GM21619 (cell line): ENCODE data around the gene NPAT.

Experiments
- ATAC-seq: cut with Tn5 transposase; IDR thresholded peaks from one replicate; pipeline ENCODE4 v1.9.1; 2021; ENCODE audit not compliant: unreplicated experiment

Gene NPAT

GRCh38 chr11:108222574-108223347 is at the start of gene NPAT, which contains the start of gene ATM:
Gene NPAT, minus strand, starts transcription at chr11:108222638. Its CDS starts 102 bp downstream, at chr11:108222536.
Gene ATM, plus strand, starts transcription at chr11:108223067. Its CDS starts 4,558 bp downstream, at chr11:108227625.
- peak; percentile 75 for ATAC-seq

DNA sequence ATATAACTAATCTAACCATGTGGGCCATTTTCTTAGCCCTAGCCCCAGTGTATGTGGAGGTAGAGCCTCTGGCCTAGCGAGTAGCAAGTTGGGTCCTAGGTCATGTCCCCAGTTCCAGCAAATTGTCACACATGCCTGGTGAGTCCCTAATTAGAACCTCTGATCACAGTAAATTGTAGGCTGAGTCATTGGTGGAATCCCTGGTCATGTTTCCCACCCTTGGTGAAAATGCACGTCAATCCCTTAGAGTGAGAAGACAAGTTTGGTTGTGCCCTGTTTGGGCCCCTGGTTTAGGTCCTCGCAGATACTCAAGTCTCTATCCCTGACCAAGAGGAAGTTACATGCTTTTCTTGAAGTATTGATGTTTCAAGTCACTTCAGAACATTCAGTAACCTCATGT is 47.1 kb upstream of the NPAT start:
- ATAC-seq, result no peak

DNA sequence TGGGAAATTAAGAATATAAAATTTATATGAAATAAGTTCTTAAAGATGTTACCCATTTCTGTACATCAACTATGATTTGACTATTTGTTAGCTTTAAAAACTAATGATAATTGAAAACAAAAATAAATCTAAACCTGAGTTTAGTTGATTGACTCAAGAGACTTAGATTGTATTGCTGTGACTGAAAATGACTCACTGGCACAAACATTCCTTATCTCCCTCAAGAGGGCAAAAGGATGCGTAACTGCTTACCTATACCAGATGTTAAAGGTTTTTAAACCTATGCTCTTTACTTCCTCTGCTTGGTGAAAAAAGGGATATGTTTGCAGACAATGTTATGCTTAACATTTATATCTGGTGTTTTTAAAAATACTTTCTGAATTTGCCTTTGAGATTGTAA is 30.7 kb upstream of the NPAT start:
- no peak for ATAC-seq

DNA sequence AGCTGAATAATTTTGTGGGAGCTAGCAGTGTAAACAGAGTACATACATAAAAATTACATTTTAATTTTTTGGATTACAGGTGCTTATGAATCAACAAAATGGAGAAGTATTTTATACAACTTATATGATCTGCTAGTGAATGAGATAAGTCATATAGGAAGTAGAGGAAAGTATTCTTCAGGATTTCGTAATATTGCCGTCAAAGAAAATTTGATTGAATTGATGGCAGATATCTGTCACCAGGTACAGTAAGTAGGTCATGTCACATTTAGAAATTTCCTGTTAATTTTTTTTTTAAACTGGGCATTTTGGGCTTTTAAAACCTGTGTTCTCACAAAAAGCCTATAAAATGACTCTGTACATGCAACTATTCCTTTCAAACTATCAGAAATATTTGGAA is 24.4 kb upstream of the NPAT start:
- ATAC-seq, result no peak

DNA sequence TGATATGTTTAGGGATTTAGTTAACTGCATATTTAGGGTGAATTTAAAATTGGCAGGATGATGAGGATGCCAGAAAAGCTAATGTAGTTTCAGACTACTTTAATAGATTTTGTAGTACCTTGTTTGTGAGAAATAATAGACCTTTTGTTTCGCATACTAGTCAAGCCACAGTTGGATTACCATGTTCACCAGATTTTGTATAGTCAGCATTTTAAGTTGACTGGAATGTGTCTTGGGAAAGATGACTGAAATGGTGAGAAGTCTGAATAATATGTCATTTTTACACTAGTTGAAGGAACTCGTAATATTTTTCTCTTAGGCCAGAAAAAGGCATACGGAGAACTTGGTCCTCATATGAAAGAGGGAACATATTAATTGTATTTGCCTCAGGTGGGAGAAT is 23.9 kb upstream of the NPAT start:
- ATAC-seq, result no peak

DNA sequence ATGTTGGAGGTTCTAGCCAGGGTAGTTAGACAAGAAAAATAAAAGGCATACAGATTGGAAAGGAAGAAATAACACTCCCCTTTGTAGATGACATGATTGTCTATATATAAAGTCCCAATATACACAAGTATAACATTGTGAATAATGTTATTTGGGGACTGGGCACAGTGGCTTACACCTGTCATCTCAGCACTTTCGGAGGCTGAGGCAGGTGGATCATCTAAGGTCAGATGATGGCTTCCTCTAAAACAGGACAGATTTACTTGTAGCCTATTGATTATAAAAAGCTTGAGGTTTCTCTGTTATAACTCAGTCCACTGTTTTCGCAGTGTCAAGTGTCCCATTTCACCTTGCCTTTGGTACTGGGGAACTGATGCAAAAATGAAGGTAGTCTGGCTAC is 20.0 kb upstream of the NPAT start:
- no peak for ATAC-seq

DNA sequence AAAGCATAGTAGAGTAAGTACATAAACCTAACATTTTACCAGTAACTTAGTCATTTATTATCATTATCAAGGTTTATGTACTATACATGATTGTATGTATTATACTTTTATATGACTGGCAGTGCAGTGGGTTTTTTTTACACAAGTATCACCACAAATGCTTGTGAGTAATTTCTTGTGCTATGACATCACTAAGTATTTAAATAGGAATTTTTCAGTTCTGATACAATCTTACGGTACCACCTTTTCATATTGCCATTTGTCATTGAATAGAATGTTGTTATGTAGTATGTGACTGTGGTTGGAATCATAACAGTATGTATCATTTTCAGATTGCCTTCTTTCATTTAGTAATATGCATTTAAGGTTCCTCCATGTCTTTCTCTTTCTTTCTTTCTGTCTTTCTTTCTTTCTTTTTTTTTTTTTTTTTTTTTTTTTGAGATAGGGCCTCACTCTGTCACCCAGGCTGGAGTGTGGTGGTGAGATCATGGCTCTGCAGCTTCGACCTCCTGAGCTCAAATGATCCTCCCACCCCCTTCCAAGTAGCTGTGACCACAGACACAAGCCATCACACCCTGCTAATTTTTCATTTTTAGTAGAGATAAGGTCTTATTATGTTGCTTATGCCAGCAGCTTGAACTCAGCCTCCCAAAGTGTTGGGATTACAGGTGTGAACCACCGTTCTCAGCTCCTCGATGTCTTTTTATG is 19.0 kb upstream of the NPAT start:
- ATAC-seq, result no peak

- no peak for ATAC-seq
These were observed 16.6 kb upstream of the NPAT start for GRCh38 chr11:108239076-108239475.

DNA sequence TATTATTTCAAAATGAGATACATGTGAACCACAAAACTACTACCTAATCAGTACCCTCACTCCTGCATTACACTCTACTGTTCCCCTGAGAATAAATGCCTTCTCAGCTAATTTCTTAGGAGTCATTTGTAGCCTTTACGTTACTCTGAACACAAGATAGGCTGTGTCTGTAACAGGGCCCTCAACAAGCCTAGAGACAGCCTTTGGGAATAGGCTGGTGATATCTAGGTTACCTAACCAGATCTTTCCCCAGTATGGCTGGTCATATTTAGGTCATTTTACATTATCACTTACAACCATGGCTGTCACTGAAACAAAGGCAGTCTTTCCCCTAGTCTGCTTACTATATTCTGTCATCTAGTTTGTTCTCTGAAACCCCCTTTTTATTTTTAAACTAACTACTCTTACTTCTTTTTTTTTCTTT is 14.6 kb upstream of the NPAT start:
- peak; percentile 62 for ATAC-seq

DNA sequence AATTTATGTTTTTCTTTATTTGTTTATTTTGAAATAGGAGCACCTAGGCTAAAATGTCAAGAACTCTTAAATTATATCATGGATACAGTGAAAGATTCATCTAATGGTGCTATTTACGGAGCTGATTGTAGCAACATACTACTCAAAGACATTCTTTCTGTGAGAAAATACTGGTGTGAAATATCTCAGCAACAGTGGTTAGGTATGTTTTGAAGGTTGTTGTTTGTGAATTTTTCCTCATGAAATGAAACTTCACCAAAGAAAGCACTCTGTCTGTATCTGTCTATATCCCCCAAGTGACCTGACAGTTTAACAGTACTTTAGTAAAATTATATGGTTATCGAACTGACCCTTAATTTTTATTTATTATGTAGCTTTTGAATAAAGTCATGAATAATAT is 13.2 kb upstream of the NPAT start:
- no peak for ATAC-seq

- no peak for ATAC-seq
These were observed 12.8 kb upstream of the NPAT start for GRCh38 chr11:108235192-108235591.

- no peak for ATAC-seq
These were observed 11.0 kb upstream of the NPAT start for GRCh38 chr11:108233277-108233945.

DNA sequence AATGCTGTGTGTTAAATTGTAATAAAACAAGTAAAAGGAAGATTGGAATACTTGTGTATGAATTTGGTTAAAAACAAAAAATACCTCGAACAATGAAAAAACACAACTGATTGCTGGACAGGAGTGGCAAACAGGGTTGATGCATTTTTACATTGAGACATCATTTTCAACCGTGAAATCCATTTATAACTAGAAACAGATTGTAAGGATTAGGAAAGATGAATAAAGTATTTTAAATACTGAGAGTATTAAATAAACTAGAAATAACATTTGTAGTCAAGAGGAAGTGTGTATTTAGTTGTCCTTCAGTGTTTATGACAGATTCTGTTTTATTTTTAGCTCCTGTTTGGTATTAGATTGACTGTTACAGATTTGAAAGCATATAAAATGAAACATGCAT is 5.8 kb upstream of the NPAT start:
- ATAC-seq, result no peak

- ATAC-seq, result no peak
These were observed 3.6 kb upstream of the NPAT start for GRCh38 chr11:108226036-108226435.

- ATAC-seq, result no peak
These were observed 2.7 kb upstream of the NPAT start for GRCh38 chr11:108224911-108225786.

DNA sequence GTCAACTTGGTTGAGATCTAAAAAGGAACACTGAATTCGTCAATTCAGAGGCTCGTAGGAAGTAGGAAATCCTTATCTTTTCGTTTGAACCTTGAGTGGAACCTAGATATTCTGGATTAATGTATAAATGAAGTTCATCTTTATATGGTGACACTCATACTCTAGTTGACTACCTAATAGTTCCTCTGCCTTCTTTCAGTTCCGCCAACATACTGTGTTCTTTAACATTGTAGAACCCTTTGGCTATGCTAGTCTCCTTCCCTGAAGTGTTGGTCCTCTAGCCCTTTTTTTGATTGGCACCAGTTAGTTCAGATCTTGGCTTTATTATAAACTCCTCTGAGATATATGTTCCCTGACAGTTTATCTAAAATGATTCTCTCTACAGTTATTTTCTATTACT is 1.9 kb upstream of the NPAT start:
- no peak for ATAC-seq

GRCh38 chr11:108223348-108224149 is 1.1 kb upstream of the NPAT start:
- ATAC-seq, result peak; percentile 26

GRCh38 chr11:108221911-108222573 is 396 bp downstream of the NPAT start:
- ATAC-seq, result peak; percentile 0

DNA sequence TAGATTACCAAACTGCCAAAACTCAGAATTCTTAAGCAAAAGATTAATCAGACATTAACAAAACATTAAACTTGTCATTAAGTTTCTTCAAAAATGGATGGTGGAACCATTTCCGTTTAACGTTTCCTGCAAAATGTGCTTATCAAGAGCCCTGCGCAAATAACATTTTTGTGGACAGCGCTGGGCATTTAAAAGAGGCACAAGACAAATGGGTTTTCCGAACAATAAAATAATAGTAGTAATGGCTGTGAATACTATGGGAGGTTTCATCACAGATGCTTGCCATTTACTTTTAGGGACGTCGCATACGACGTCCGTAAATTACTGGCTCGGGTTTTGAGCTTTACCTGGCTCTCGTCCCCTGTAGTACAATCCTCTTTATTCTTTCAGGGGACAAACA is 1.1 kb downstream of the NPAT start:
- no peak for ATAC-seq
